ENCODE data around the gene ICAM4. TPM values are rescaled to one million over a fixed set of nuclear protein-coding genes. Genes with fewer than 3 reads are reported as not detected.

ICAM4 gene
- total RNA-seq, 1 donor from 2014 or later = 0.95 TPM

DNA sequence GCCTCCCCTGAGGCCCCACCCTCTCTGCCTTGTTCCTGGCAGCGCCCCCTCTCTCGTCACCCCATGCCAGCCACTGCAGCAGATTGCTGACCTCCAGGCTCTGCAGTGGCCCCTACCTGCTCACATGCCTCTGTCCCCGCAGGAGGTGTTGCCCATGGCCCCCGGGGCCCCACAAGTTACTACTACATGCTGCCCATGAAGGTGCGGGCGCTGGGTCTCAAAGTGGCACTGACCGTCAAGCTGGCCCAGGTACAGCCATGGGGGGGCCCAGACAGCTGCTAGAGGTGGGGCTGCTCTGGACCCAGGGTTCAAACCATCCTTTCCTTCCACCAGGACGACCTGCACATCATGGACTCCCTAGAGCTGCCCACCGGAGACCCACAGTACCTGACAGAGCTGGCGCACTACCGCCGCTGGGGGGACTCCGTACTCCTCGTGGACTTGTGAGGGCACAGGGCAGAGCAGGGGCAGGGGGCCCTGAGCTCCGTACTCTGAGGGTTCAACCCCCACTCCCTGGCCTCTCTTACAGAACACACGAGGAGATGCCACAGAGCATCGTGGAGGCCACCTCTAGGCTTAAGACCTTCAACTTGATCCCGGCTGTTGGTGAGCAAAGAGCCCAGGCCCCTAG is 28.6 kb upstream of the ICAM4 start:
- POLR2A ChIA-PET = interaction anchor here (0.5 to 3.5 kb wide), 7 partner anchors 12 to 488 kb away, joined by 3 to 21 read pairs (median 4); partner anchors contain the start of genes CDC37 and ICAM1
- Mint-ChIP-seq H3K4me1 (peaks cover 5% of the 10 kb centered on the region), H3K27me3 (no peaks in the 10 kb centered on the region), H3K36me3 (ENCODE audit: low read depth) (peaks cover 58% of the 10 kb centered on the region), H3K9me3 (no peaks in the 10 kb centered on the region), H3K27ac (no peak overlapping the region), H3K4me3 (no peak overlapping the region)
- intact Hi-C loops (cut with micrococcal nuclease) = loop anchor here (2.0 kb wide), 1 partner anchor 323 kb away; no protein-coding TSS in a partner anchor
- CTCF ChIA-PET = interaction anchor here (0.6 to 6.0 kb wide), 13 partner anchors 8 to 326 kb away, joined by 3 to 102 read pairs (median 6); partner anchors contain the start of genes ICAM1 and TYK2
- DNase-seq (no peak), ATAC-seq (ENCODE audit: low read depth) (no peak)
- TF ChIP-seq CTCF (IDR thresholded peaks at IDR 0.05) = no peak

GRCh38 chr19:10259162-10259905 is 27.4 kb upstream of the ICAM4 start:
- ATAC-seq (ENCODE audit: low read depth) (peak; percentile 93), DNase-seq (peak; percentile 68)
- intact Hi-C loops (cut with micrococcal nuclease) = loop anchor here (1.0 to 2.0 kb wide), 3 partner anchors 10 to 325 kb away; no protein-coding TSS in a partner anchor
- H3K27me3 Mint-ChIP-seq = no peaks in the 10 kb centered on the region
- TF ChIP-seq CTCF (IDR thresholded peaks at IDR 0.05) = no peak
- H3K4me1 Mint-ChIP-seq = peaks cover 5% of the 10 kb centered on the region
- peaks cover 50% of the 10 kb centered on the region for H3K36me3 Mint-ChIP-seq (ENCODE audit: low read depth)
- H3K9me3 Mint-ChIP-seq = no peaks in the 10 kb centered on the region
- ChIA-PET POLR2A (interaction anchor here (0.6 to 3.5 kb wide), 9 partner anchors 10 to 159 kb away, joined by 3 to 21 read pairs (median 4); partner anchors contain the start of genes CDC37 and ICAM1), CTCF (interaction anchor here (0.6 to 6.0 kb wide), 16 partner anchors 9 to 330 kb away, joined by 3 to 102 read pairs (median 6); partner anchors contain the start of genes ICAM1 and TYK2)
- H3K27ac Mint-ChIP-seq = no peak overlapping the region
- H3K4me3 Mint-ChIP-seq = no peak overlapping the region

DNA sequence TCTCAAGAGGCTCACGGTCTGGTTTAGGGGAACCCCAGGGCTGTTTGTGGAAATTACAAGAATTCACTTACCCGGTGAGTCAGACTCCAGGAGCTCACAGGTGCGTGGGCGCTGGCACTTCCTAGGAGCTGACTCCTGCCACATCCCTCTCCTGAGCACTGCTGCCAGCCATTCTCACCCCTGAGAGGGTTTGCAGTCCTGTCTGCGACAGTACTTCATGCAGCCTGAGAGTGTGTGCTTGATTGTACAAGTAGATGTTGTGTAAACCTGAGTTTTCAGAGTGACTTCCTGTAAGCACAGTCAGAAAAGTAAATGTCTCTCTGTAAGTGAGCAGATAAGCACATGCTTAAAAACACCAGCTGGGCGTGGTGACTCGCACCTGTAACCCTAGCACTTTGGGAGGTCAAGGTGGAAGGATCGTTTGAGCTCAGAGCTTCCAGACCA is 26.6 kb upstream of the ICAM4 start:
- Mint-ChIP-seq H3K36me3 (ENCODE audit: low read depth) (peaks cover 42% of the 10 kb centered on the region), H3K9me3 (no peaks in the 10 kb centered on the region), H3K27ac (no peak overlapping the region), H3K4me3 (no peak overlapping the region), H3K27me3 (no peaks in the 10 kb centered on the region), H3K4me1 (peaks cover 5% of the 10 kb centered on the region)
- intact Hi-C loops (cut with micrococcal nuclease) = no loop called here
- ChIA-PET POLR2A (interaction anchor here (1.5 to 3.5 kb wide), 2 partner anchors 10 to 131 kb away, joined by 3 to 20 read pairs; partner anchors contain the start of gene ICAM1), CTCF (interaction anchor here (1.0 to 6.0 kb wide), 7 partner anchors 10 to 328 kb away, joined by 3 to 102 read pairs (median 18); partner anchors contain the start of gene ICAM1)
- no peak for ATAC-seq (ENCODE audit: low read depth)
- no peak for TF ChIP-seq CTCF (IDR thresholded peaks at IDR 0.05)
- DNase-seq = no peak

GRCh38 chr19:10262771-10263170 is 24.0 kb upstream of the ICAM4 start:
- Mint-ChIP-seq H3K4me3 (no peak overlapping the region), H3K27me3 (no peaks in the 10 kb centered on the region), H3K9me3 (no peaks in the 10 kb centered on the region), H3K36me3 (ENCODE audit: low read depth) (peaks cover 19% of the 10 kb centered on the region), H3K27ac (no peak overlapping the region), H3K4me1 (peaks cover 2% of the 10 kb centered on the region)
- ChIA-PET CTCF (interaction anchor here (1.3 to 6.0 kb wide), 2 partner anchors 125 to 128 kb away, joined by 5 to 102 read pairs; no protein-coding TSS in a partner anchor), POLR2A (no interaction called here)
- no peak for TF ChIP-seq CTCF (IDR thresholded peaks at IDR 0.05)
- ATAC-seq (ENCODE audit: low read depth) (no peak), DNase-seq (no peak)
- intact Hi-C loops (cut with micrococcal nuclease) = no loop called here
